HEK293T (cell line): ENCODE data around the gene GRIN3A.

Experiments used
- ARNT ChIP-seq: fragments of 450-650 bp; IDR thresholded peaks from 2 replicates; pipeline ENCODE4 v1.6.1; 2017; ENCODE audit warnings: mild to moderate bottlenecking
- BHLHE40 ChIP-seq: fragments of 450-650 bp; IDR thresholded peaks from 2 replicates; pipeline ENCODE4 v1.6.1; 2016; ENCODE audit warnings: mild to moderate bottlenecking, moderate library complexity, borderline replicate concordance
- CTBP1 ChIP-seq: fragments of 450-650 bp; IDR thresholded peaks from 2 replicates; pipeline ENCODE4 v1.6.1; 2016; ENCODE audit warnings: borderline replicate concordance
- FOXM1 ChIP-seq: fragments of 450-650 bp; IDR thresholded peaks from 2 replicates; pipeline ENCODE4 v1.6.1; 2017; ENCODE audit warnings: mild to moderate bottlenecking, borderline replicate concordance
- HDGF ChIP-seq: fragments of 450-650 bp; IDR thresholded peaks from 2 replicates; pipeline ENCODE4 v1.6.1; 2017; ENCODE audit warnings: antibody characterized with exemption, borderline replicate concordance
- L3MBTL2 ChIP-seq: fragments of 450-650 bp; conservative IDR thresholded peaks from 2 replicates; pipeline ENCODE4 v1.6.1; 2016; ENCODE audit warnings: mild to moderate bottlenecking
- NFRKB ChIP-seq: fragments of 450-650 bp; IDR thresholded peaks from 2 replicates; pipeline ENCODE4 v1.6.1; 2016; ENCODE audit warnings: mild to moderate bottlenecking, moderate library complexity
- PKNOX1 ChIP-seq: fragments of 450-650 bp; IDR thresholded peaks from 2 replicates; pipeline ENCODE4 v1.6.1; 2016
- SP1 ChIP-seq: fragments of 450-650 bp; IDR thresholded peaks from 2 replicates; pipeline ENCODE4 v1.6.1; 2017
- SUZ12 ChIP-seq: fragments of 450-650 bp; IDR thresholded peaks from 2 replicates; pipeline ENCODE4 v1.6.1; 2016; ENCODE audit warnings: mild to moderate bottlenecking
- TARDBP ChIP-seq: fragments of 450-650 bp; IDR thresholded peaks from 2 replicates; pipeline ENCODE4 v1.6.1; 2016

- no peak for TF ChIP-seq L3MBTL2
- TF ChIP-seq CTBP1, result no peak
- no peak for TF ChIP-seq SP1
- TF ChIP-seq BHLHE40, result no peak
- no peak for TF ChIP-seq FOXM1
- no peak for TF ChIP-seq HDGF
- TF ChIP-seq SUZ12, result no peak
- no peak for TF ChIP-seq ARNT
- no peak for TF ChIP-seq NFRKB
- no peak for TF ChIP-seq TARDBP
- no peak for TF ChIP-seq PKNOX1
Observed at GRCh38 chr9:101524371-101524770, 214.1 kb downstream of the GRIN3A start.
